H9 (cell line): ENCODE results near the gene SPATA31D4. TPM values are rescaled to one million over a fixed set of nuclear protein-coding genes. Genes with fewer than 3 reads are reported as not detected.

Experiments
- DNase-seq: peaks from one replicate; pipeline ENCODE4 v3.0.0-alpha.2; 2017
- H2AFZ ChIP-seq: one replicate; pipeline ENCODE4 v1.6.1; 2013; ENCODE audit warnings: mild to moderate bottlenecking, low read length, control low read depth, moderate library complexity
- H2AK5ac ChIP-seq: 2 replicates; pipeline ENCODE4 v1.6.1; 2013; ENCODE audit warnings: low read length, control low read depth, mixed read lengths; ENCODE audit not compliant: insufficient read length
- H2BK120ac ChIP-seq: one replicate; pipeline ENCODE4 v1.6.1; 2013; ENCODE audit warnings: low read depth, mild to moderate bottlenecking, low read length, control low read depth, inconsistent platforms; ENCODE audit not compliant: poor library complexity, severe bottlenecking
- H2BK12ac ChIP-seq: 2 replicates; pipeline ENCODE4 v1.6.1; 2013; ENCODE audit warnings: low read length, control low read depth, mixed read lengths, low read depth; ENCODE audit not compliant: insufficient read length
- H2BK15ac ChIP-seq: 2 replicates; pipeline ENCODE4 v1.6.1; 2013; ENCODE audit warnings: low read depth, low read length, control low read depth
- H2BK20ac ChIP-seq: one replicate; pipeline ENCODE4 v1.6.1; 2013; ENCODE audit warnings: low read depth, mild to moderate bottlenecking, low read length, control low read depth, inconsistent platforms; ENCODE audit not compliant: poor library complexity, severe bottlenecking
- H2BK5ac ChIP-seq: 2 replicates; pipeline ENCODE4 v1.6.1; 2013; ENCODE audit warnings: low read length, control low read depth, mixed read lengths; ENCODE audit not compliant: insufficient read length
- H3K14ac ChIP-seq: 2 replicates; pipeline ENCODE4 v1.6.1; 2013; ENCODE audit warnings: low read length, control low read depth; ENCODE audit not compliant: insufficient read depth
- H3K18ac ChIP-seq: 2 replicates; pipeline ENCODE4 v1.6.1; 2013; ENCODE audit warnings: low read depth, mild to moderate bottlenecking, mixed read lengths, low read length, control low read depth; ENCODE audit not compliant: insufficient read length
- H3K23ac ChIP-seq: 2 replicates; pipeline ENCODE4 v1.6.1; 2013; ENCODE audit warnings: low read length, control low read depth, mixed read lengths, low read depth; ENCODE audit not compliant: insufficient read length
- H3K23me2 ChIP-seq: 2 replicates; pipeline ENCODE4 v1.6.1; 2013; ENCODE audit warnings: low read depth, mild to moderate bottlenecking, mixed read lengths, low read length, control low read depth; ENCODE audit not compliant: insufficient read length, poor library complexity, severe bottlenecking
- H3K27ac ChIP-seq: 2 replicates; pipeline ENCODE4 v1.5.1; 2013; ENCODE audit warnings: low read length, control low read depth, mixed read lengths, low read depth; ENCODE audit not compliant: insufficient read length
- H3K27me3 ChIP-seq: 2 replicates; pipeline ENCODE4 v1.6.1; 2013; ENCODE audit warnings: low read length, control low read depth, inconsistent platforms; ENCODE audit not compliant: insufficient read depth
- H3K4ac ChIP-seq: 2 replicates; pipeline ENCODE4 v1.6.1; 2013; ENCODE audit warnings: low read depth, mild to moderate bottlenecking, control low read depth, inconsistent platforms, low read length, moderate library complexity
- H3K4me1 ChIP-seq: 2 replicates; pipeline ENCODE4 v1.6.1; 2013; ENCODE audit warnings: low read length, control low read depth, inconsistent platforms; ENCODE audit not compliant: insufficient read depth
- H3K4me2 ChIP-seq: 2 replicates; pipeline ENCODE4 v1.6.1; 2013; ENCODE audit warnings: low read length, control low read depth, mixed read lengths; ENCODE audit not compliant: insufficient read length, insufficient read depth
- H3K56ac ChIP-seq: 2 replicates; pipeline ENCODE4 v1.6.1; 2013; ENCODE audit warnings: low read depth, mild to moderate bottlenecking, mixed read lengths, low read length, control low read depth; ENCODE audit not compliant: insufficient read length
- H3K79me1 ChIP-seq: 2 replicates; pipeline ENCODE4 v1.6.1; 2013; ENCODE audit warnings: low read depth, mild to moderate bottlenecking, moderate library complexity, low read length, control low read depth, inconsistent platforms; ENCODE audit not compliant: insufficient read depth, poor library complexity, severe bottlenecking
- H3K79me2 ChIP-seq: 2 replicates; pipeline ENCODE4 v1.6.1; 2013; ENCODE audit warnings: low read length, control low read depth, inconsistent platforms; ENCODE audit not compliant: insufficient read depth
- H3K9ac ChIP-seq: 2 replicates; pipeline ENCODE4 v1.6.1; 2013; ENCODE audit warnings: low read length, control low read depth, mixed read lengths; ENCODE audit not compliant: insufficient read length; ENCODE audit errors: extremely low read depth
- H3K9me3 ChIP-seq: one replicate; pipeline ENCODE4 v1.6.1; 2013; ENCODE audit warnings: low read depth, low read length, inconsistent platforms; ENCODE audit not compliant: control insufficient read depth
- H3T11ph ChIP-seq: one replicate; pipeline ENCODE4 v1.6.1; 2013; ENCODE audit warnings: mild to moderate bottlenecking, low read length, control low read depth, inconsistent platforms
- H4K20me1 ChIP-seq: one replicate; pipeline ENCODE4 v1.6.1; 2013; ENCODE audit not compliant: control insufficient read depth, insufficient read length, insufficient read depth
- H4K5ac ChIP-seq: 2 replicates; pipeline ENCODE4 v1.6.1; 2013; ENCODE audit warnings: low read depth, mild to moderate bottlenecking, mixed read lengths, low read length, control low read depth; ENCODE audit not compliant: insufficient read length
- H4K8ac ChIP-seq: replicated peaks from 2 replicates; pipeline ENCODE4 v1.6.1; 2013; ENCODE audit warnings: low read length, control low read depth, mixed read lengths, low read depth; ENCODE audit not compliant: insufficient read length
- H4K91ac ChIP-seq: 2 replicates; pipeline ENCODE4 v1.6.1; 2013; ENCODE audit warnings: low read depth, mild to moderate bottlenecking, moderate library complexity, mixed read lengths, low read length, control low read depth; ENCODE audit not compliant: insufficient read length
- H3K27ac Mint-ChIP-seq, 3 experiments: 2 replicates in 2 of 3; 3 replicates in 1 of 3; pipeline ENCODE4 v1.8.0; 2020 to 2021; ENCODE audit warnings: mixed read lengths in 3 of 3, mild to moderate bottlenecking in 1 of 3, moderate library complexity in 1 of 3
- H3K27me3 Mint-ChIP-seq: 2 replicates; pipeline ENCODE4 v1.8.0; 2021; ENCODE audit warnings: low read depth, mild to moderate bottlenecking, moderate library complexity, mixed read lengths
- H3K36me3 Mint-ChIP-seq, 3 experiments: 2 replicates in 2 of 3; 3 replicates in 1 of 3; pipeline ENCODE4 v1.8.0; 2020 to 2021; ENCODE audit warnings: low read depth in 3 of 3, mixed read lengths in 3 of 3; ENCODE audit not compliant: insufficient read depth in 1 of 3
- H3K4me1 Mint-ChIP-seq, 2 experiments: 2 replicates each; pipeline ENCODE4 v1.8.0; 2020; ENCODE audit warnings: mixed read lengths in 2 of 2
- H3K4me3 Mint-ChIP-seq, 2 experiments: 2 replicates in 1 of 2; 3 replicates in 1 of 2; pipeline ENCODE4 v1.8.0; 2020 to 2021; ENCODE audit warnings: mild to moderate bottlenecking in 2 of 2, mixed read lengths in 2 of 2, moderate library complexity in 1 of 2
- H3K9me3 Mint-ChIP-seq, 2 experiments: 2 replicates in 1 of 2; 3 replicates in 1 of 2; pipeline ENCODE4 v1.8.0; 2020; ENCODE audit warnings: mild to moderate bottlenecking in 2 of 2, mixed read lengths in 2 of 2, moderate library complexity in 1 of 2
- CTCF ChIP-seq: fragments of 200-600 bp; sonication (generic); conservative IDR thresholded peaks from 3 replicates; pipeline ENCODE4 v1.8.0; 2021; ENCODE audit warnings: antibody characterized with exemption, mild to moderate bottlenecking
- WGBS: extraction: QIAGEN DNeasy Blood & Tissue Kit; methylation state at CpG from one replicate; pipeline ENCODE4 v1.1.7; 2013; ENCODE audit warnings: missing lambda C conversion rate, low lambda C conversion rate, mixed read lengths; ENCODE audit not compliant: insufficient read length; ENCODE audit errors: extremely low coverage; 5-methylcytosine and 5-hydroxymethylcytosine counted together
- total RNA-seq: library from RNA; stranded (reverse); gene quantifications from 2 replicates; pipeline ENCODE4 v1.2.1, GENCODE V29; 2021

SPATA31D4 gene
- total RNA-seq, 1 experiment from 2014 or later, result not detected

- Histone ChIP-seq H3K27ac (no peak overlapping the region), H2BK12ac (no peak overlapping the region), H3K9me3 (no peaks in the 10 kb centered on the region), H2BK120ac (no peak overlapping the region), H3K27me3 (no peaks in the 10 kb centered on the region), H4K91ac (no peak overlapping the region), H3K4ac (no peak overlapping the region), H2AK5ac (no peak overlapping the region), H2AFZ (no peak overlapping the region), H3K9ac (no peak overlapping the region), H4K5ac (no peak overlapping the region), H2BK5ac (no peak overlapping the region), H3K56ac (no peak overlapping the region), H3K4me1 (no peaks in the 10 kb centered on the region), H2BK20ac (no peak overlapping the region), H3K18ac (no peak overlapping the region), H3K79me1 (no peaks in the 10 kb centered on the region), H4K8ac (no peak overlapping the region), H3K14ac (no peak overlapping the region), H3K23ac (no peak overlapping the region), H3K79me2 (no peaks in the 10 kb centered on the region), H2BK15ac (no peak overlapping the region), H3T11ph (no peak overlapping the region), H4K20me1 (no peaks in the 10 kb centered on the region), H3K4me2 (no peak overlapping the region), H3K23me2 (no peaks in the 10 kb centered on the region)
- DNase-seq, result no peak
- no peak overlapping the region for H3K4me3 Mint-ChIP-seq
- WGBS, result no CpG with 5 or more reads among the region's 2 CpGs
- H3K36me3 Mint-ChIP-seq, result peaks cover 0 to 1% (median 0%) of the 10 kb centered on the region in 3 experiments; a peak in 1 of 7 replicates
- TF ChIP-seq CTCF, result no peak
- no peak overlapping the region for H3K27ac Mint-ChIP-seq
- H3K4me1 Mint-ChIP-seq, result no peaks in the 10 kb centered on the region
- H3K27me3 Mint-ChIP-seq, result no peaks in the 10 kb centered on the region; the same call in 1 of the 2 replicates
- no peaks in the 10 kb centered on the region; a peak in 2 of 5 replicates for H3K9me3 Mint-ChIP-seq
Observed at GRCh38 chr9:81979196-81979595, 51.0 kb downstream of the SPATA31D4 start.
